ENCODE data around the gene MYO1D.
"Not testable (repeated sequence)": the region's sequence is repeated elsewhere in the genome, so short reads cannot be mapped to it uniquely, and the experiment has no call there.

Gene MYO1D

GRCh38 chr17:32899236-32900013 lies 22.5 kb upstream of the MYO1D start:
- DNase-seq (ENCODE audit: low read depth, low spot score), result no peak
- in situ Hi-C loops (cut with HindIII; ENCODE audit: low sequenced_read_pairs), result no loop called here
- no peak for TF ChIP-seq CTCF (IDR thresholded peaks at IDR 0.05; ENCODE audit: low read depth, low read length)
- no peak overlapping the region for H3K4me3 ChIP-seq (ENCODE audit: low read depth, low read length)

- no peak overlapping the region for H3K4me3 ChIP-seq (ENCODE audit: low read depth, low read length)
- no peak for TF ChIP-seq CTCF (IDR thresholded peaks at IDR 0.05; ENCODE audit: low read depth, low read length)
- in situ Hi-C loops (cut with HindIII; ENCODE audit: low sequenced_read_pairs), result no loop called here
- DNase-seq (ENCODE audit: low read depth, low spot score), result no peak
Observed at GRCh38 chr17:32896647-32897258, 19.8 kb upstream of the MYO1D start.

GRCh38 chr17:32894245-32894644 lies 17.3 kb upstream of the MYO1D start:
- TF ChIP-seq CTCF (IDR thresholded peaks at IDR 0.05; ENCODE audit: low read depth, low read length), result no peak
- no peak for DNase-seq (ENCODE audit: low read depth, low spot score)
- H3K4me3 ChIP-seq (ENCODE audit: low read depth, low read length), result no peak overlapping the region
- in situ Hi-C loops (cut with HindIII; ENCODE audit: low sequenced_read_pairs), result no loop called here

GRCh38 chr17:32887410-32887809 lies 10.5 kb upstream of the MYO1D start:
- in situ Hi-C loops (cut with HindIII; ENCODE audit: low sequenced_read_pairs); H3K4me3 ChIP-seq (ENCODE audit: low read depth, low read length); DNase-seq (ENCODE audit: low read depth, low spot score): not testable (repeated sequence)

- H3K4me3 ChIP-seq (ENCODE audit: low read depth, low read length); DNase-seq (ENCODE audit: low read depth, low spot score); in situ Hi-C loops (cut with HindIII; ENCODE audit: low sequenced_read_pairs): not testable (repeated sequence)
Observed at GRCh38 chr17:32886951-32887350, 10.0 kb upstream of the MYO1D start.

- no peak overlapping the region for H3K4me3 ChIP-seq (ENCODE audit: low read depth, low read length)
- in situ Hi-C loops (cut with HindIII; ENCODE audit: low sequenced_read_pairs), result no loop called here
- DNase-seq (ENCODE audit: low read depth, low spot score), result no peak
- TF ChIP-seq CTCF (IDR thresholded peaks at IDR 0.05; ENCODE audit: low read depth, low read length), result no peak
Observed at GRCh38 chr17:32882734-32883133, 5.8 kb upstream of the MYO1D start.

- in situ Hi-C loops (cut with HindIII; ENCODE audit: low sequenced_read_pairs), result no loop called here
- TF ChIP-seq CTCF (IDR thresholded peaks at IDR 0.05; ENCODE audit: low read depth, low read length), result no peak
- DNase-seq (ENCODE audit: low read depth, low spot score), result no peak
- no peak overlapping the region for H3K4me3 ChIP-seq (ENCODE audit: low read depth, low read length)
Observed at GRCh38 chr17:32882029-32882428, 5.1 kb upstream of the MYO1D start.

Data from astrocyte of the spinal cord (primary cell).